ENCODE results near the gene ZNF433.

GRCh38 chr19:12047868-12048267 is 12.4 kb upstream of the ZNF433 start:
- TF ChIP-seq CTCF (IDR thresholded peaks at IDR 0.05; ENCODE audit: poor library complexity, severe bottlenecking): no peak
- no peak for TF ChIP-seq POLR2AphosphoS5 (IDR thresholded peaks at IDR 0.05)

Measured in neural cell (in vitro differentiated cells).